WTC11 (cell line): Measurements from ENCODE around the gene MOCS1. TPM values are rescaled to one million over a fixed set of nuclear protein-coding genes. Genes with fewer than 3 reads are reported as not detected.
A peak's percentile ranks its signal among the peaks of the same experiment; 100 is the strongest.

Experiments used
- ATAC-seq: fragments of 200-7000 bp; cut with Tn5 transposase; 2 replicates; pipeline ENCODE4 v1.10.0; 2021; ENCODE audit warnings: mild to moderate bottlenecking, moderate library complexity
- CTCF ChIA-PET: fragments of 300-600 bp; sonication (Branson Sonifier 250); formaldehyde crosslinking; loops from one replicate; lab custom pipeline; 2021; ENCODE audit warnings: antibody characterized with exemption; lab: Charles Lee
- POLR2A ChIA-PET: fragments of 350-600 bp; sonication (Branson Sonifier 250); formaldehyde crosslinking; loops from one replicate; lab custom pipeline; 2021; ENCODE audit warnings: antibody characterized with exemption; lab: Charles Lee
- DNase-seq: peaks from one replicate; pipeline ENCODE4 v3.0.0; 2021; ENCODE audit warnings: low spot score
- H3K27ac Mint-ChIP-seq: 2 replicates; pipeline ENCODE4 v1.8.0; 2021; ENCODE audit warnings: mixed read lengths
- H3K27me3 Mint-ChIP-seq: 2 replicates; pipeline ENCODE4 v1.8.0; 2021; ENCODE audit warnings: low read depth, mild to moderate bottlenecking, moderate library complexity, mixed read lengths
- H3K36me3 Mint-ChIP-seq: 2 replicates; pipeline ENCODE4 v1.8.0; 2021; ENCODE audit warnings: mixed read lengths
- H3K4me1 Mint-ChIP-seq: 2 replicates; pipeline ENCODE4 v1.8.0; 2022; ENCODE audit warnings: mixed read lengths
- H3K4me3 Mint-ChIP-seq: 2 replicates; pipeline ENCODE4 v1.8.0; 2021; ENCODE audit warnings: mild to moderate bottlenecking, moderate library complexity, mixed read lengths
- H3K9me3 Mint-ChIP-seq: 2 replicates; pipeline ENCODE4 v1.8.0; 2021; ENCODE audit warnings: mixed read lengths
- ARID4B ChIP-seq: sonication (generic); formaldehyde crosslinking; IDR thresholded peaks from 2 replicates; pipeline ENCODE4 v1.8.0; 2023; ENCODE audit warnings: missing genetic modification reagents, mild to moderate bottlenecking, borderline replicate concordance
- E2F5 ChIP-seq: sonication (generic); formaldehyde crosslinking; IDR thresholded peaks from 2 replicates; pipeline ENCODE4 v1.8.1; 2022; ENCODE audit warnings: mild to moderate bottlenecking, moderate library complexity, missing genetic modification reagents
- FOXP1 ChIP-seq: sonication (generic); formaldehyde crosslinking; IDR thresholded peaks from 2 replicates; pipeline ENCODE4 v1.8.0; 2022; ENCODE audit warnings: missing genetic modification reagents, mild to moderate bottlenecking, moderate library complexity, borderline replicate concordance
- GABPB1 ChIP-seq: sonication (generic); formaldehyde crosslinking; IDR thresholded peaks from 2 replicates; pipeline ENCODE4 v1.8.1; 2023; ENCODE audit warnings: mild to moderate bottlenecking, missing genetic modification reagents
- HMGXB4 ChIP-seq: sonication (generic); formaldehyde crosslinking; IDR thresholded peaks from 2 replicates; pipeline ENCODE4 v1.8.1; 2023; ENCODE audit warnings: mild to moderate bottlenecking, moderate library complexity, missing genetic modification reagents
- IRF1 ChIP-seq: sonication (generic); formaldehyde crosslinking; IDR thresholded peaks from 2 replicates; pipeline ENCODE4 v1.8.0; 2023; ENCODE audit warnings: missing genetic modification reagents
- NFATC4 ChIP-seq: fragments of 250-450 bp; sonication (Bioruptor Pico); IDR thresholded peaks from 2 replicates; pipeline ENCODE4 v1.9.0; 2021; ENCODE audit warnings: mild to moderate bottlenecking
- NFE2L1 ChIP-seq: sonication (generic); formaldehyde crosslinking; IDR thresholded peaks from 2 replicates; pipeline ENCODE4 v1.8.1; 2023; ENCODE audit warnings: missing genetic modification reagents
- NR3C1 ChIP-seq: sonication (generic); formaldehyde crosslinking; conservative IDR thresholded peaks from 2 replicates; pipeline ENCODE4 v1.8.1; 2023; ENCODE audit warnings: low read depth, mild to moderate bottlenecking, missing genetic modification reagents
- RELA ChIP-seq: sonication (generic); formaldehyde crosslinking; IDR thresholded peaks from 2 replicates; pipeline ENCODE4 v1.8.1; 2022; ENCODE audit warnings: missing genetic modification reagents, mild to moderate bottlenecking, borderline replicate concordance
- SOX15 ChIP-seq: fragments of 250-450 bp; sonication (Bioruptor Pico); IDR thresholded peaks from 2 replicates; pipeline ENCODE4 v1.9.0; 2021; ENCODE audit warnings: mild to moderate bottlenecking
- SP1 ChIP-seq: sonication (generic); formaldehyde crosslinking; conservative IDR thresholded peaks from 2 replicates; pipeline ENCODE4 v1.8.1; 2022; ENCODE audit warnings: missing genetic modification reagents
- TEAD1 ChIP-seq: sonication (generic); formaldehyde crosslinking; IDR thresholded peaks from 2 replicates; pipeline ENCODE4 v1.8.0; 2022; ENCODE audit warnings: mild to moderate bottlenecking, missing genetic modification reagents
- USF2 ChIP-seq: sonication (generic); formaldehyde crosslinking; IDR thresholded peaks from 2 replicates; pipeline ENCODE4 v1.8.1; 2023; ENCODE audit warnings: mild to moderate bottlenecking, missing genetic modification reagents, moderate library complexity
- ZNF232 ChIP-seq: sonication (generic); formaldehyde crosslinking; IDR thresholded peaks from 2 replicates; pipeline ENCODE4 v1.8.0; 2022; ENCODE audit warnings: mild to moderate bottlenecking, missing genetic modification reagents
- ZNF416 ChIP-seq: fragments of 250-450 bp; sonication (Bioruptor Pico); IDR thresholded peaks from 2 replicates; pipeline ENCODE4 v1.9.0; 2021; ENCODE audit warnings: mild to moderate bottlenecking, inconsistent platforms
- ZNF423 ChIP-seq: fragments of 250-450 bp; sonication (Bioruptor Pico); IDR thresholded peaks from 2 replicates; pipeline ENCODE4 v2.1.2; 2022; ENCODE audit warnings: mild to moderate bottlenecking, moderate library complexity
- ZNF532 ChIP-seq: fragments of 250-450 bp; sonication (Bioruptor Pico); IDR thresholded peaks from 2 replicates; pipeline ENCODE4 v1.9.0; 2021; ENCODE audit warnings: mild to moderate bottlenecking, borderline replicate concordance
- ZSCAN18 ChIP-seq: fragments of 250-450 bp; sonication (Bioruptor Pico); IDR thresholded peaks from 2 replicates; pipeline ENCODE4 v2.1.2; 2022; ENCODE audit warnings: mild to moderate bottlenecking, moderate library complexity
- total RNA-seq: library from RNA; stranded (reverse); gene quantifications from 3 replicates; pipeline ENCODE4 v1.2.3, GENCODE V29; 2021

The MOCS1 gene
- total RNA-seq, 1 experiment from 2014 or later, result 18.5 TPM

- TF ChIP-seq ZNF532 (CRISPR knock-in tag) (no peak), RELA (CRISPR knock-in tag) (no peak), SOX15 (CRISPR knock-in tag) (no peak), USF2 (CRISPR knock-in tag) (no peak), NR3C1 (CRISPR knock-in tag) (no peak)
These were observed 45.0 kb downstream of the MOCS1 start (continued) for GRCh38 chr6:39889229-39889628.

GRCh38 chr6:39887692-39888450 lies 46.4 kb downstream of the MOCS1 start:
- no peak; the same call in 1 of the 2 replicates for ATAC-seq
- 0 out of 2 replicates have a peak, but pooled peaks cover 2% of the 10 kb centered on the region for H3K4me1 Mint-ChIP-seq
- H3K9me3 Mint-ChIP-seq, result no peaks in the 10 kb centered on the region
- ChIA-PET POLR2A (no interaction called here), CTCF (no interaction called here)
- DNase-seq, result no peak
- no peaks in the 10 kb centered on the region for H3K27me3 Mint-ChIP-seq
- H3K4me3 Mint-ChIP-seq, result no peak overlapping the region
- H3K36me3 Mint-ChIP-seq, result no peaks in the 10 kb centered on the region
- H3K27ac Mint-ChIP-seq, result no peak overlapping the region
- TF ChIP-seq NFATC4, result no peak
- peak; percentile 29; the same call in 1 of the 2 replicates for TF ChIP-seq GABPB1
- no peak for TF ChIP-seq NFE2L1 (CRISPR knock-in tag)
- TF ChIP-seq, all 79 proteins: peak for 1

- H3K27me3 Mint-ChIP-seq, result no peaks in the 10 kb centered on the region
- DNase-seq (no peak), ATAC-seq (no peak)
- H3K27ac Mint-ChIP-seq, result no peak overlapping the region
- no peaks in the 10 kb centered on the region for H3K36me3 Mint-ChIP-seq
- 0 out of 2 replicates have a peak, but pooled peaks cover 2% of the 10 kb centered on the region for H3K4me1 Mint-ChIP-seq
- ChIA-PET CTCF (no interaction called here), POLR2A (no interaction called here)
- no peak overlapping the region for H3K4me3 Mint-ChIP-seq
- H3K9me3 Mint-ChIP-seq, result no peaks in the 10 kb centered on the region
- TF ChIP-seq ARID4B (CRISPR knock-in tag), result no peak
- TF ChIP-seq ZNF232 (CRISPR knock-in tag), result no peak
- TF ChIP-seq E2F5 (CRISPR knock-in tag), result no peak
- no peak for TF ChIP-seq ZNF416
- TF ChIP-seq SP1 (CRISPR knock-in tag), result no peak
- no peak for TF ChIP-seq IRF1 (CRISPR knock-in tag)
- TF ChIP-seq FOXP1, result no peak
- TF ChIP-seq ZNF423 (CRISPR knock-in tag), result no peak
- no peak for TF ChIP-seq TEAD1 (CRISPR knock-in tag)
- no peak for TF ChIP-seq HMGXB4
- no peak for TF ChIP-seq ZSCAN18 (CRISPR knock-in tag)
These were observed 47.4 kb downstream of the MOCS1 start for GRCh38 chr6:39886871-39887270.
